Measurements from ENCODE around the gene HS6ST3.

Gene HS6ST3

GRCh38 chr13:96816874-96817273, 727.0 kb downstream of the HS6ST3 start:
- in situ Hi-C loops (cut with MboI; ENCODE audit: low sequenced_read_pairs): loop anchor here (25.0 kb wide), 1 partner anchor 1205 kb away; no protein-coding TSS in a partner anchor

GRCh38 chr13:96817336-96817941, 727.5 kb downstream of the HS6ST3 start:
- in situ Hi-C loops (cut with MboI; ENCODE audit: low sequenced_read_pairs): loop anchor here (25.0 kb wide), 1 partner anchor 1205 kb away; no protein-coding TSS in a partner anchor

- in situ Hi-C loops (cut with MboI; ENCODE audit: low sequenced_read_pairs): loop anchor here (25.0 kb wide), 1 partner anchor 1207 kb away; no protein-coding TSS in a partner anchor
Measured at GRCh38 chr13:96819375-96819774, 729.5 kb downstream of the HS6ST3 start.

- in situ Hi-C loops (cut with MboI; ENCODE audit: low sequenced_read_pairs): loop anchor here (25.0 kb wide), 1 partner anchor 1209 kb away; no protein-coding TSS in a partner anchor
Measured at GRCh38 chr13:96821381-96821780, 731.5 kb downstream of the HS6ST3 start.

- in situ Hi-C loops (cut with MboI; ENCODE audit: low sequenced_read_pairs): loop anchor here (25.0 kb wide), 1 partner anchor 1210 kb away; no protein-coding TSS in a partner anchor
Measured at GRCh38 chr13:96821971-96822370, 732.1 kb downstream of the HS6ST3 start.

GRCh38 chr13:96822895-96823294, 733.0 kb downstream of the HS6ST3 start:
- in situ Hi-C loops (cut with MboI; ENCODE audit: low sequenced_read_pairs): loop anchor here (25.0 kb wide), 1 partner anchor 1211 kb away; no protein-coding TSS in a partner anchor

GRCh38 chr13:96824140-96824539, 734.2 kb downstream of the HS6ST3 start:
- in situ Hi-C loops (cut with MboI; ENCODE audit: low sequenced_read_pairs): loop anchor here (25.0 kb wide), 1 partner anchor 1212 kb away; no protein-coding TSS in a partner anchor

- in situ Hi-C loops (cut with MboI; ENCODE audit: low sequenced_read_pairs): no loop called here
Measured at GRCh38 chr13:96825653-96826052, 735.7 kb downstream of the HS6ST3 start.

GRCh38 chr13:96834626-96835025, 744.7 kb downstream of the HS6ST3 start:
- in situ Hi-C loops (cut with MboI; ENCODE audit: low sequenced_read_pairs): no loop called here

- in situ Hi-C loops (cut with MboI; ENCODE audit: low sequenced_read_pairs): no loop called here
Measured at GRCh38 chr13:96835546-96835945, 745.6 kb downstream of the HS6ST3 start.

GRCh38 chr13:96836733-96837132, 746.8 kb downstream of the HS6ST3 start:
- in situ Hi-C loops (cut with MboI; ENCODE audit: low sequenced_read_pairs): no loop called here

GRCh38 chr13:96837809-96838208, 747.9 kb downstream of the HS6ST3 start:
- in situ Hi-C loops (cut with MboI; ENCODE audit: low sequenced_read_pairs): no loop called here

- in situ Hi-C loops (cut with MboI; ENCODE audit: low sequenced_read_pairs): no loop called here
Measured at GRCh38 chr13:96844195-96844594, 754.3 kb downstream of the HS6ST3 start.

- in situ Hi-C loops (cut with MboI; ENCODE audit: low sequenced_read_pairs): no loop called here
Measured at GRCh38 chr13:96844616-96845015, 754.7 kb downstream of the HS6ST3 start.

- in situ Hi-C loops (cut with MboI; ENCODE audit: low sequenced_read_pairs): no loop called here
Measured at GRCh38 chr13:96848286-96848685, 758.4 kb downstream of the HS6ST3 start.

- in situ Hi-C loops (cut with MboI; ENCODE audit: low sequenced_read_pairs): no loop called here
Measured at GRCh38 chr13:96849091-96849490, 759.2 kb downstream of the HS6ST3 start.

GRCh38 chr13:96850538-96851145, 760.7 kb downstream of the HS6ST3 start:
- in situ Hi-C loops (cut with MboI; ENCODE audit: low sequenced_read_pairs): no loop called here

- in situ Hi-C loops (cut with MboI; ENCODE audit: low sequenced_read_pairs): no loop called here
Measured at GRCh38 chr13:96851856-96852445, 762.0 kb downstream of the HS6ST3 start.

- in situ Hi-C loops (cut with MboI; ENCODE audit: low sequenced_read_pairs): no loop called here
Measured at GRCh38 chr13:96858133-96858826, 768.4 kb downstream of the HS6ST3 start.

- in situ Hi-C loops (cut with MboI; ENCODE audit: low sequenced_read_pairs): no loop called here
Measured at GRCh38 chr13:96860882-96861281, 771.0 kb downstream of the HS6ST3 start.

- in situ Hi-C loops (cut with MboI; ENCODE audit: low sequenced_read_pairs): no loop called here
Measured at GRCh38 chr13:96862093-96862492, 772.2 kb downstream of the HS6ST3 start.
